GM23338 (cell line): ENCODE results near the gene CCL8. TPM values are rescaled to one million over a fixed set of nuclear protein-coding genes. Genes with fewer than 3 reads are reported as not detected.

Experiments
- ATAC-seq: fragments of 200-7000 bp; cut with Tn5 transposase; 3 replicates; pipeline ENCODE4 v1.9.1; 2020
- DNase-seq: peaks from one replicate; pipeline ENCODE4 v3.0.0-alpha.2; 2015; ENCODE audit warnings: low spot score
- H2AFZ ChIP-seq: fragments of 200-600 bp; sonication (generic); 2 replicates; pipeline ENCODE4 v1.8.0; 2016; ENCODE audit warnings: antibody characterized with exemption, mild to moderate bottlenecking, moderate library complexity
- H3F3A ChIP-seq: fragments of 200-600 bp; sonication (generic); replicated peaks from 2 replicates; pipeline ENCODE4 v1.8.0; 2017; ENCODE audit warnings: antibody characterized with exemption, mixed run types, low read depth
- H3K27ac ChIP-seq: fragments of 200-600 bp; sonication (generic); 2 replicates; pipeline ENCODE4 v1.6.1; 2016; ENCODE audit warnings: low read depth
- H3K27me3 ChIP-seq: fragments of 200-600 bp; sonication (generic); 2 replicates; pipeline ENCODE4 v1.8.0; 2016; ENCODE audit warnings: mild to moderate bottlenecking, mixed run types, moderate library complexity; ENCODE audit not compliant: insufficient read depth
- H3K36me3 ChIP-seq: fragments of 200-600 bp; sonication (generic); 2 replicates; pipeline ENCODE4 v1.8.0; 2016; ENCODE audit warnings: mild to moderate bottlenecking; ENCODE audit not compliant: insufficient read depth
- H3K4me1 ChIP-seq: fragments of 200-600 bp; sonication (generic); 2 replicates; pipeline ENCODE4 v1.8.0; 2016; ENCODE audit warnings: mild to moderate bottlenecking, moderate library complexity; ENCODE audit not compliant: insufficient read depth
- H3K4me2 ChIP-seq: fragments of 200-600 bp; sonication (generic); 2 replicates; pipeline ENCODE4 v1.7.1; 2017; ENCODE audit warnings: mixed run types
- H3K4me3 ChIP-seq: fragments of 200-600 bp; sonication (generic); 2 replicates; pipeline ENCODE4 v1.6.1; 2016; ENCODE audit warnings: mixed run types
- H3K79me2 ChIP-seq: fragments of 200-600 bp; sonication (generic); replicated peaks from 2 replicates; pipeline ENCODE4 v1.8.0; 2017; ENCODE audit warnings: mild to moderate bottlenecking; ENCODE audit not compliant: insufficient read depth
- H3K9me2 ChIP-seq: fragments of 200-600 bp; sonication (generic); 2 replicates; pipeline ENCODE4 v1.8.0; 2017; ENCODE audit not compliant: insufficient read depth
- H4K20me1 ChIP-seq: fragments of 200-600 bp; sonication (generic); replicated peaks from 2 replicates; pipeline ENCODE4 v1.8.0; 2017; ENCODE audit warnings: mild to moderate bottlenecking; ENCODE audit not compliant: insufficient read depth
- H3K27ac Mint-ChIP-seq: 2 replicates; pipeline ENCODE4 v1.8.0; 2020; ENCODE audit warnings: inconsistent platforms, mild to moderate bottlenecking, moderate library complexity, mixed read lengths
- H3K27me3 Mint-ChIP-seq: 3 replicates; pipeline ENCODE4 v1.8.0; 2022; ENCODE audit warnings: low read depth, mild to moderate bottlenecking, moderate library complexity, mixed read lengths, inconsistent platforms; ENCODE audit not compliant: insufficient read depth, poor library complexity
- H3K36me3 Mint-ChIP-seq: 3 replicates; pipeline ENCODE4 v1.8.0; 2021; ENCODE audit warnings: low read depth, mild to moderate bottlenecking, inconsistent platforms, moderate library complexity, mixed read lengths
- H3K4me1 Mint-ChIP-seq: 3 replicates; pipeline ENCODE4 v1.8.0; 2020; ENCODE audit warnings: mild to moderate bottlenecking, inconsistent platforms, mixed read lengths
- H3K4me3 Mint-ChIP-seq: 3 replicates; pipeline ENCODE4 v1.8.0; 2021; ENCODE audit warnings: moderate library complexity, mild to moderate bottlenecking, inconsistent platforms, mixed read lengths
- H3K9me3 Mint-ChIP-seq: 3 replicates; pipeline ENCODE4 v1.8.0; 2020; ENCODE audit warnings: moderate library complexity, mild to moderate bottlenecking, inconsistent platforms, mixed read lengths
- CTCF ChIP-seq, 2 experiments: fragments of 200-600 bp in 1 of 2; sonication (generic) in 1 of 2; conservative IDR thresholded peaks; 2 replicates each; pipeline versions ENCODE4 v1.5.1 to v1.6.1; 2016 to 2017; ENCODE audit warnings: antibody characterized with exemption in 2 of 2, low read depth in 2 of 2, mild to moderate bottlenecking in 2 of 2, moderate library complexity in 1 of 2
- ETS1 ChIP-seq: IDR thresholded peaks from 2 replicates; pipeline ENCODE4 v1.6.1; 2016; ENCODE audit warnings: antibody characterized with exemption
- EZH2 ChIP-seq: fragments of 200-600 bp; sonication (generic); IDR thresholded peaks from one replicate; pipeline ENCODE4 v1.8.0; 2017; ENCODE audit warnings: antibody characterized with exemption, mild to moderate bottlenecking, low read depth; ENCODE audit not compliant: unreplicated experiment
- EZH2phosphoT487 ChIP-seq: fragments of 200-600 bp; sonication (generic); IDR thresholded peaks from one replicate; pipeline ENCODE4 v1.8.1; 2018; ENCODE audit warnings: antibody characterized with exemption; ENCODE audit not compliant: unreplicated experiment
- JUNB ChIP-seq: IDR thresholded peaks from one replicate; pipeline ENCODE4 v1.6.1; 2016; ENCODE audit warnings: antibody characterized with exemption; ENCODE audit not compliant: unreplicated experiment
- POLR2AphosphoS5 ChIP-seq: IDR thresholded peaks from 2 replicates; pipeline ENCODE4 v1.6.1; 2016; ENCODE audit warnings: antibody characterized with exemption, low read depth
- REST ChIP-seq: IDR thresholded peaks from one replicate; pipeline ENCODE4 v1.6.1; 2018; ENCODE audit warnings: antibody characterized with exemption; ENCODE audit not compliant: unreplicated experiment
- STAT1 ChIP-seq: IDR thresholded peaks from one replicate; pipeline ENCODE4 v1.6.1; 2016; ENCODE audit warnings: antibody characterized with exemption; ENCODE audit not compliant: unreplicated experiment
- ZNF331 ChIP-seq: fragments of 250-450 bp; sonication (Bioruptor Pico); IDR thresholded peaks from 2 replicates; pipeline ENCODE4 v1.5.0; 2020; ENCODE audit warnings: low read depth, mild to moderate bottlenecking, moderate library complexity
- ZNF462 ChIP-seq: fragments of 250-450 bp; sonication (Bioruptor Pico); IDR thresholded peaks from 2 replicates; pipeline ENCODE4 v1.5.0; 2020; ENCODE audit warnings: mild to moderate bottlenecking, moderate library complexity
- polyA plus RNA-seq: library from polyadenylated mRNA; unstranded; fragments of >200 nt; fragmentation: Nextera tagmentation; extraction: Ambion mirVana; gene quantifications from 2 replicates; pipeline ENCODE4 v1.2.1, GENCODE V29; 2016
- total RNA-seq: library from RNA; depleted of rRNA; stranded (reverse); fragments of >200 nt; shearing (Covaris generic); gene quantifications from 2 replicates; pipeline ENCODE4 v1.2.3, GENCODE V29; 2014

CCL8 gene
- total and polyA plus RNA-seq, 2 experiments from 2014 or later = not detected

- Mint-ChIP-seq H3K4me3 (no peak overlapping the region), H3K9me3 (no peaks in the 10 kb centered on the region), H3K36me3 (no peaks in the 10 kb centered on the region), H3K4me1 (no peaks in the 10 kb centered on the region), H3K27ac (no peak overlapping the region), H3K27me3 (no peaks in the 10 kb centered on the region)
- H3K4me1 ChIP-seq = no peaks in the 10 kb centered on the region
- no peak overlapping the region for H3K4me2 ChIP-seq
- H3K36me3 ChIP-seq = no peaks in the 10 kb centered on the region
- no peak overlapping the region for H3K27ac ChIP-seq
- H4K20me1 ChIP-seq = no peaks in the 10 kb centered on the region
- TF ChIP-seq JUNB (no peak), ETS1 (no peak), REST (no peak), POLR2AphosphoS5 (no peak), ZNF331 (no peak)
- H3F3A ChIP-seq = no peaks in the 10 kb centered on the region
- H3K27me3 ChIP-seq = no peaks in the 10 kb centered on the region
- no peak for ATAC-seq
- H3K4me3 ChIP-seq = no peak overlapping the region
- no peaks in the 10 kb centered on the region for H3K9me2 ChIP-seq
- no peak overlapping the region for H2AFZ ChIP-seq
- DNase-seq = no peak
- no peaks in the 10 kb centered on the region for H3K79me2 ChIP-seq
Observed at GRCh38 chr17:34311291-34311690, 7.9 kb upstream of the CCL8 start.

- Histone ChIP-seq H3K4me1 (no peaks in the 10 kb centered on the region), H2AFZ (no peak overlapping the region), H3K27me3 (no peaks in the 10 kb centered on the region), H4K20me1 (no peaks in the 10 kb centered on the region), H3F3A (no peaks in the 10 kb centered on the region), H3K4me3 (no peak overlapping the region), H3K9me2 (no peaks in the 10 kb centered on the region), H3K36me3 (no peaks in the 10 kb centered on the region), H3K79me2 (no peaks in the 10 kb centered on the region), H3K4me2 (no peak overlapping the region), H3K27ac (no peak overlapping the region)
- Mint-ChIP-seq H3K9me3 (no peaks in the 10 kb centered on the region), H3K27me3 (no peaks in the 10 kb centered on the region), H3K36me3 (no peaks in the 10 kb centered on the region), H3K27ac (no peak overlapping the region), H3K4me3 (no peak overlapping the region), H3K4me1 (no peaks in the 10 kb centered on the region)
- no peak for DNase-seq
- ATAC-seq = no peak
- TF ChIP-seq STAT1 (no peak), EZH2 (no peak), EZH2phosphoT487 (no peak), CTCF (conservative IDR thresholded peaks at IDR 0.05; ENCODE audit: low read depth in 2 of 2) (no peak), POLR2AphosphoS5 (no peak), JUNB (no peak), ZNF331 (no peak), ZNF462 (CRISPR knock-in tag) (no peak)
Observed at GRCh38 chr17:34312080-34312479, 7.2 kb upstream of the CCL8 start.
